GM19438 (cell line): ENCODE measurements around the gene TMEM191C.
"Not testable (repeated sequence)": the region's sequence is repeated elsewhere in the genome, so short reads cannot be mapped to it uniquely, and the experiment has no call there.

Experiments
- ATAC-seq: cut with Tn5 transposase; IDR thresholded peaks from one replicate; pipeline ENCODE4 v1.9.1; 2021; ENCODE audit warnings: low read depth; ENCODE audit not compliant: unreplicated experiment

TMEM191C gene

DNA sequence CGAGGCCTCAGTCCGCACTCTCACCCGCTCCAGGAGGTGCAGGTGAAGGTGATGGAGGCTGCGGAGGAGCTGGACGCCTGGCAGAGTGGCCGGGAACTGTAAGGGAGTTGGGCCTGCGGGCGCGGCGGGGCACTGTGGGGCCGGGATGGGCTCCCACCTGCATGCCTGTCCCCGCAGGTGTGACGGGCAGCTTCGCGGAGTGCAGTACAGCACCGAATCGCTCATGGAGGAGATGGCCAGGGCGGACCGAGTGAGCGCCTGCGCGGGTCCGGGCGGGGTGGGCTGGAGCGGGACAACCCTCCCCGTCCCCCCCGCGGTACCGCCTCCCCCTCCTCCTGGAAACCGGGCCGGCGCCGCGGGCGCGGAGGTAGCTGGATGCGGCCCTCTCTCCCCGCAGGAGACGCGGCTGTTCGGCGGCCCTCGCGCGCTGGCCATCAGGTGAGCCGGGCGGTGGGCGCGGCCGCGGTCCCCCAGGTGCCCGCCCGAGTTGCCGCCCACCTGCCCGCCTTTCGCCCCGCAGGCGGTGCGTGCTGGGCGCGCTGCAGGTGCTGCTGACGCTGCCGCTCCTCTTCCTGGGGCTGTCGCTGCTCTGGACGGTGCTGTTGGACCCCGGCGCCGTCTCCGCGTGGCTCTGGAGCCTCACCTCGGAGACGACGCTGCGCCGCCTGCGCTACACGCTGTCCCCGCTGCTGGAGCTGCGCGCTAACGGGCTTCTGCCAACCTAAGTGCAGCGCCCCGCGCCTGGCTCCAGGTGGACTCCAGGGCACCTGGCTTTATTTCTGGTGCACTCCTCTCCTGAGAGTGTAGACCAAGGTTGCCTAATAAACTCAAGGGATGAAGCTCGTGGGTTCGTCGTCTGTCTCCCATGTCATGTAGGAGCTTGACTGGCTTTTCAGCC is 2.2 kb downstream of the TMEM191C start:
- not testable (repeated sequence) for ATAC-seq

GRCh38 chr22:21472984-21473383 is 5.8 kb downstream of the TMEM191C start:
- not testable (repeated sequence) for ATAC-seq

DNA sequence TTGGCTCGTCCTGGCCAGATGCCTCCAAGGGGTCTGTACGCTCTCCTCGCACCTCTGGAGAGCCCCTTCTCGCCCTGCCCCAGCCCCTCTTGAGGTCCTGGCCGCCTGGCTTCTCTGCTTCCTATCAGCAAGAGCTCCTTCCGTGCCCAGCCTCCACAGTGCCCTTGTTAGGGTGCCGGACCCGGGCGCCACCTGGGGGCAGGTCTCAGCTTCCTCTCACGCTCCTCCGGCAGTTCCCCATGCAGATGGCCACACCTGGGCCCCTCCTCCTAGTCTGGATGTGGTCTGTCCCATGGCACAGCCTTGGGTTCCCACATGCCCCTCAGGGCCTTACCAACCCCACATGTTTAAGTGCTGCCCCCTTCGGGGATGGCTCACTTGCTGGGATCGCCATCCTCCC is 6.5 kb downstream of the TMEM191C start:
- not testable (repeated sequence) for ATAC-seq

GRCh38 chr22:21484039-21484438 is 16.9 kb downstream of the TMEM191C start:
- not testable (repeated sequence) for ATAC-seq

- not testable (repeated sequence) for ATAC-seq
Observed at GRCh38 chr22:21487723-21488122, 20.5 kb downstream of the TMEM191C start.

DNA sequence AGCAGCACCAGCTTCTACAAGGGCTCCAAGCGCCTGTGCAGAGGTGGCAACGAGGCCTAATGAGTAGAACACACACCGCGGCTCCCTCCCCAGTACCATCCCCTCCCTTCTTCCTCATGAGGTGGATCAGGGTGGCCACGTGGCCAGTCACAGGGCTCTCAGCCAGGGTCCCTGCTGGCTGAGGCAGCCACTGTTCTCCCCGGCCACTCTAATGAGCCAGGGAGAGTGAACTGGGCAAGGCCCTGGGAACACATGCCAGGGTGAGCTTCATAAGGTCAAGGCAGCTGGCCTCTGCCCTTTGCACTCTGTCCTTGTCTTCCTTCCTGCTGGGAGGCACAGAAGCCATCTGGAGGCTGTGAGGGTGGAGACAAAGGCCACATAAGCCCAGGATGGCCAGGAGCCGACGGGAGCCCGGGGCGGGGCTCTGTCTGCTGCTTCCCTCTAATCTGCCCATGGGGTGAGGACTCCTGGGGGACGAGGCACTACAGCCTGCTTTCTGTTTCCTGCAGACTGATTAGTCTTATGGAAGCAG is 22.0 kb downstream of the TMEM191C start:
- not testable (repeated sequence) for ATAC-seq

DNA sequence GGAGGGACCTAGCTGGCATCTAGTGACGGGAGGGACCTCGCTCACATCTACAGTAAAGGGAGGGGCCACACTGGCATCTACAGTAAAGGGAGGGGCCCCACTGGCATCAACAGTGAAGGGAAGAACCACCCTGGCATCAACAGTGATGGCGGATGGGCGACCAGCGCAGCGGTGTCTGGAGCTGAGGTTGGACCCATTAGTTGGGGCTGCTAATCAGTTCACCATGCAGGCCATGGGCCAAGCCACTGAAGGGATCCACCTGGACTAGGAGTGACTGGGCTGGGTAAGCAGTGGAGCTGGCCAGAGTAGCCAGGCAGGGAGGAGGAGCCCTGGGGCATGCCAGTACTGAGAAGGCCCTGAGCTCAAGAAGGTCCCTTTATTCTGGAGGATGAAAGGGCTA is 23.4 kb downstream of the TMEM191C start:
- not testable (repeated sequence) for ATAC-seq

DNA sequence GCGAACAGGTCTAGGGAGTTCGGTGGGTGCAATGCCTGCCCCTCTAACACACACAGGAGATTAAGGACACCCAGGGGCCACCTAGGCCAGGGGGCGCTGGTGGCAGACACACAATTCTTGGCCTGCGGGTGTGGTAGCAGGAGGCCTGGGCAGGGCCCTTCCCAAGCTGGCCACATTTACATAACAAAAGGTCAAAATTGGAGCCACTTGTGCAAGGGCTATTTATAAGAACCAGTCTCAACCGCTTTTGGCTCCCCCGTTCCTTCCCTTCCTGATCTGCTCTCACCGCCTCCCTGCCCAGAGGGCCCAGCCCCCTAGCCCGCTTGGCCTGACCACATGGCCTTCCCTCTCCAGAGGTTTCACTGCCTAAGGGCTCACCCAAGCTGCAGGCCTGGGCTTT is 25.1 kb downstream of the TMEM191C start:
- not testable (repeated sequence) for ATAC-seq

- not testable (repeated sequence) for ATAC-seq
Observed at GRCh38 chr22:21493789-21494782, 26.9 kb downstream of the TMEM191C start.

GRCh38 chr22:21497984-21498383 is 30.8 kb downstream of the TMEM191C start:
- ATAC-seq = not testable (repeated sequence)

GRCh38 chr22:21498489-21498888 is 31.3 kb downstream of the TMEM191C start:
- ATAC-seq = not testable (repeated sequence)

DNA sequence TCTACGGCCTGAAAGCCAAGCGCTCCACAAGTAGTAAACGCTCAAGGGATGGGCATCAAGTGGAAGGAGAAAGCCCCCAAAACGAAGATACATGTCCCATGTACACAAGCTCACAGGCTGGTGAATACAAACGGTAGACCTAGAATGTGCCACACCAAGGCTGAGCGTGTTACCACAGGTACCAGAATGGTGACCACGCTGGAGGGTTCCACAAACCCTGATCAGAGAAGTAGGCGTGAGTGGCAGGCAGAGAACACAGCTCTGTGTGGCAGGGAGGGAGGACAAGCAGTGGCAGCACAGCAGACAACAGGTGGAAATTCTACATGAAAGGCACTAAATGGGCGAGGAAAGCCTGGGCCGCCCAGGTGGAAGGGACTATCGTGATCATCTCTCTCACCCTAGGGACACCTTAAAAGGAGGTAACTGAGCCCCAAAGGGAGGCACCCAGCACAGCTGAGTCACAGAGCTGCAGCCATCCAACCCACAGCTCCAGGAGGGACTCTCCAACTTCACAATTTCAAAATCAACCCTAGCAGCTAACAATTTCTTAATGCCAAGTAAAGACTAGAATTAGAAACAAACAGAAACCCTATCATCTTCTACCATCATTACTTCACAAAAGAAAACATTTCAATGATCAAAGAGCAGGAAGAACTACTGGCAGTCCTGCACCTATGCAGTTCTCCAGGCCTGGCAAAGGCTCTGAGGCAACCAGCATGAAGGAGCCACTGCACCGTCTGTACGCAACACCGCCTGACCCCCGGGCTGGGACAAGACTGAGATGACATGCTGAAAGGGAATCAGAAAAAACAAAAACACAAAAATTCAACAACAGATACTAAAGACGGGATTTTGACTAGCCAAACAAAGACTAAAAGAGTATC is 32.7 kb downstream of the TMEM191C start:
- not testable (repeated sequence) for ATAC-seq

GRCh38 chr22:21510397-21510796 is 43.2 kb downstream of the TMEM191C start:
- ATAC-seq = not testable (repeated sequence)

- ATAC-seq = not testable (repeated sequence)
Observed at GRCh38 chr22:21512022-21512421, 44.8 kb downstream of the TMEM191C start.

DNA sequence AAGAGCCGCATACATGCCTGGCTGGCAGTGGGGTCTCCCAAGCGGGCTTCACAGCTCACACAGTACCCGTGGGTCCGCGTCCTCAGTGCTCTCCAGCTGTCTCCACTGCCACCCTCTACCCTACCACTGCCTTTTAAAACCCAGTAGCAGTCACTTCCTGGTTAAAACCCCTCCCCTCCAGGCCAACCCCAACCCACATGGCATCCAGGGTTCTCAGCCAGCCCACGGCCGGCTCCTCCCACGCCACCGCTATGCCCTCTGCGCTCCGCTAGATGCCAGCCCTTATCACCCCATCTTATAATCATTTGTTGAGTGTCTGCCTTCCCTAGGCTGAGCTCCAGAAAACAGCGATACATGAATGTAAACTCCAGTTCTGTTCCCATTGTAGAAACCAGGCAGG is 46.9 kb downstream of the TMEM191C start:
- not testable (repeated sequence) for ATAC-seq

- ATAC-seq = not testable (repeated sequence)
Observed at GRCh38 chr22:21515234-21515633, 48.0 kb downstream of the TMEM191C start.

DNA sequence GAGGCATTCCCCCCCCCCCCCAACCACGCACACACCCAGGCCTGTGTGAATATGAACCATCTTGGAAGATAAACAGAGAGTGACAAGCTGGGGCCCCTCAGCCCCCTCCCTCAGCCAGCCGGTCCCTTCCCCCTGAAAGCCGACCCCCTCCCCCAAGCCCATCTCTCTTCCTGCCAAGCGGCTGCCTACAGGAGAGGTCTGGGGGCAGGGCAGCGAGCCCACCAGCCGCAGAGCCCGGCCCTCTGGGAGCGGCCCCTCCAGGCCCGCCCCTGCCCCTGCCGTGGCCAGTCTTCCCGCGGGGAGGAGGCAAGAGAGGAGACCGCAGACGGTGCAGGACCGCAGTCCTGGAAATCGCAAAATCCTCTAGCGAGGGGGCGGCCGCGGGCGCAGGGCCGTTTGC is 49.3 kb downstream of the TMEM191C start:
- not testable (repeated sequence) for ATAC-seq

- ATAC-seq = not testable (repeated sequence)
Observed at GRCh38 chr22:21516970-21517764, 50.0 kb downstream of the TMEM191C start.
